H54 (cell line): Measurements from ENCODE around the gene PI4KB.
"Not testable (repeated sequence)": the region's sequence is repeated elsewhere in the genome, so short reads cannot be mapped to it uniquely, and the experiment has no call there.

Source experiments
- DNase-seq: peaks from one replicate; pipeline ENCODE4 v3.0.0; 2011; ENCODE audit warnings: low spot score, mixed read lengths; ENCODE audit not compliant: insufficient read length
- FAIRE-seq: peaks from 3 replicates; lab custom pipeline; 2011; peaks lifted over from hg19 to GRCh38; lab: Jason Lieb, UNC
- POLR2A ChIP-seq: IDR thresholded peaks from 2 replicates; pipeline ENCODE4 v1.6.1; 2011; ENCODE audit warnings: low read depth, mild to moderate bottlenecking, low read length

PI4KB gene

GRCh38 chr1:151356696-151357095 lies 29.5 kb upstream of the PI4KB start:
- no peak for FAIRE-seq
- TF ChIP-seq POLR2A, result no peak
- DNase-seq, result no peak

- DNase-seq, result no peak
- FAIRE-seq, result no peak
- no peak for TF ChIP-seq POLR2A
Measured at GRCh38 chr1:151352021-151352718, 25.0 kb upstream of the PI4KB start.

DNA sequence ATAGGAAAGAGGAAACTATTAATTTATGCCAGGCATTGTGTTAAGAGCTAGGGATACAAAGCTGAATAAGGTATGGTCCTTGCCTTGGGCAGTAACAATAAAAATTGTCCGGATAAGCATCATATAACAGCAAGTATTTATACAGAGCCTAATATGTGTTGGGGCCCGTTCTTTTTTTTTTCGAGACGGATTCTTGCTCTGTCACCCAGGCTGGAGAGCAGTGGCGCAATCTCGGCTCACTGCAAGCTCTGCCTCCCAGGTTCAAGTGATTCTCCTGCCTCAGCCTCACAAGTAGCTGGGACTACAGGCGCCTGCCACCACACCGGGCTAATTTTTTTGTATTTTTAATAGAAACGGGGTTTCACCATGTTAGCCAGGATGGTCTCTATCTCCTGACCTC lies 23.1 kb upstream of the PI4KB start:
- FAIRE-seq, DNase-seq: not testable (repeated sequence)

GRCh38 chr1:151347523-151348246 lies 20.5 kb upstream of the PI4KB start:
- FAIRE-seq, result no peak
- TF ChIP-seq POLR2A, result no peak

DNA sequence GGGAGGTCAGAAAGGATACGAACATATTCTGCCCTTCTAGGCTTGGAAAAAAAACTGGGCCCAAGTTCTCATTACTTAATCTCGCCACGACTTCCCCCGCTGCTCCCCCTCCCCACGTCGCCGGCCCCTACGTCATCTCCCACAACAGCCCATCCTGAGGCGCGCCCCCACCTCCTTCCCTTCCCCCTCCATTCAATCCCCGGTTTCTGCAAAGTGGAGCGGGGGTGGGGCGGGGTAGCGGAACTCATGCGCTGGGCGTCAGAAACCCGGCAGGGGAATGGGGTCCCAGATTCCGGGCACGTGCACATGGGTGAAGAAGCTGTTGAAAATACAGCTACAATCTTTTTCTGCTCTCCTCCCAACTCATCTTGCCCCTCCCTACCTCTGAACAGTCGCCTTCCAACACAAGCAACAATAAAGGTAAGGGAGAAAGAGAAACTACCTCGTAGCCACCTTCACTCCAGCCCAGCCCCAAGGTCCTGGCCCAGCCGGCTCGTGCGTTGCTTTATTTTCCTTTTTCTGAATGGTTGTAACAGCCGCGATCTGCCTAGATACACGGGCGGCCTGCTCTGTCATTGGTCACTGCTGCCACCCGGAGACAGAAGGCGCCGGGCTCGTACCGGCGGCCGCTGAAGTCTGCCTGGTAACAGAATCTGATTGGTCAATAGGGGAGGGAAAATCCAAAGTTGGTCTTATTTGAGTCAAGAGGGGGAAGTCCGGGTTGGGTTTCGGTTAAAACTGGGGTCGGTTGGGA lies 19.7 kb upstream of the PI4KB start, which contains the start of gene RFX5:
TSS of gene RFX5 (minus strand) at position 484 of the 754 bp plus-strand sequence. CDS start 932 bp downstream, outside the sequence.
- DNase-seq (peak; percentile 98), FAIRE-seq (no peak)
- peak; percentile 34; the same call in 1 of the 2 replicates for TF ChIP-seq POLR2A

More at GRCh38 chr1:151347523-151348246, 20.5 kb upstream of the PI4KB start:
- DNase-seq, result no peak

DNA sequence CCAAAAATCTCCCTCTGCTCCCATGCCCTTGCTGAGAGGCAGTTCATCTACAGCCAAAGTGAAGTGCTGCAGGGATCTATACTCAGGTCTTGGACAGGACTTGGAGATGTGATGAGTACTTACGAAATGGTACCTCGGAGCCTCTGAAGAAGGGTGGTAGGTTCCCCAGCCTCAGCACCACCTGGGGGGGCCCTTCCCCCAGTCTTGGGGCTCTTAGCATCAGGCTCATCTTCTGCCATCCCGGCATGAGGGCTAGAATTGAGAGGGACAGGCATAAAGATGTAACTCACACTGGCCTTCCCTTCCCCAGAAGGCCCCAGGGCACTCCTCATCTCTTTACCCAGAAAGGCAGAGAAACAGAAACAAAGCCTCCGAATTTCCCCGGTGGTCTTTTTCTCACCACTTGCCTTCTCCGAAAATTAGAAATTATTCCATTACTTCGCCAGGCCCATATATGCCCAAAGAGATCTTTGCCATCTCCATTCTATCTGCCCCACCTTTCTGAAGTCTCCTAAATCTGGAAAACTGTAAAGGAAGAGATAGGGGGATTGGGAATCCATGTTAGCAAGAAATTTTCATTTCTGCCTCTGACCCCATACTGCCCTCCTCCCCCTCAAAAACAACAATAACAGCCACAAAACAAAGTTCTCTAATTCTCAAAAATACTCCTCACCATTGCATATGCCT lies 19.0 kb upstream of the PI4KB start:
- TF ChIP-seq POLR2A, result no peak
- no peak for DNase-seq
- no peak for FAIRE-seq

DNA sequence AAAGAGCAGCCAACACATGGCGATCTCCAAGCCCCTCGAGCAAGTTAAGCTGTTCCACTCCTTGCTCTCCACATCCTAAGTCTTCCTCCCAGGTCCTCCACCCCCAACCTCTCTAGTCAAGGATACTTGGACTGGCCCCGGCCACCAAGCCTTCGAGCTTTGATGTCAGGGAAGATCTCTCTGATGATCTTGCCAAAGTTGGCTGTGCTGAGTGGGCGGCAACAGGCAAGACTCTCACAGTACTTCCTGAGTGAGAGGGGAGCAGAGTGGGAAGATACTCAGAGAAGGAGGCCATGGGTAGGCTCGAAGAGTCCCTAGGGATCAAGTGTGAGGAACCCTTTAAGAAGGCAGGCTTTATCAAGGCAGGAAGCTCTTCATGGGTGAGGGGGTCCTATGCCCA lies 17.1 kb upstream of the PI4KB start:
- no peak for DNase-seq
- no peak for TF ChIP-seq POLR2A
- FAIRE-seq, result no peak

GRCh38 chr1:151343587-151343986 lies 16.4 kb upstream of the PI4KB start:
- no peak for DNase-seq
- no peak for FAIRE-seq

DNA sequence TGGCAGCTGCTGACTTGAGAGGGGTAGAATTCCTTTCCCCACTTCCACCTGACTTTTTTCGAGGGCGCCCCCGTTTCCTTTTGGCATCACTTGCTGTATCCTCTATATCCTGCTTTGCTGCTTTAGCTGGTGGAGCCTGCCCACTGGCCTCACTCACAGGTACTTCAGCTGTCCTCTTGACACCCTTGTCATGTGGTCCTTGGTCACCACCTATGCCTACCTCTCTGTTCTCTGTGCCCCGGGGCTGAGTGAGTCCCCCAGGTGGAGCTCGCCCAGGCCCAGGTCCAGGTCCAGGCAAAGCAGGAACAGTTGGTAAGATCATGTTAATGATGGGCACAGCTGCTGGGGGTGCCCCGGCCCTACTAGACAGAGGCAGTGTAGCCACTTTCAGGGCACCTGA lies 15.4 kb upstream of the PI4KB start:
- DNase-seq (no peak), FAIRE-seq (no peak)
- TF ChIP-seq POLR2A, result no peak

More at GRCh38 chr1:151343587-151343986, 16.4 kb upstream of the PI4KB start:
- TF ChIP-seq POLR2A, result no peak

- FAIRE-seq (no peak), DNase-seq (no peak)
- TF ChIP-seq POLR2A, result no peak
Measured at GRCh38 chr1:151342021-151342420, 14.8 kb upstream of the PI4KB start.

DNA sequence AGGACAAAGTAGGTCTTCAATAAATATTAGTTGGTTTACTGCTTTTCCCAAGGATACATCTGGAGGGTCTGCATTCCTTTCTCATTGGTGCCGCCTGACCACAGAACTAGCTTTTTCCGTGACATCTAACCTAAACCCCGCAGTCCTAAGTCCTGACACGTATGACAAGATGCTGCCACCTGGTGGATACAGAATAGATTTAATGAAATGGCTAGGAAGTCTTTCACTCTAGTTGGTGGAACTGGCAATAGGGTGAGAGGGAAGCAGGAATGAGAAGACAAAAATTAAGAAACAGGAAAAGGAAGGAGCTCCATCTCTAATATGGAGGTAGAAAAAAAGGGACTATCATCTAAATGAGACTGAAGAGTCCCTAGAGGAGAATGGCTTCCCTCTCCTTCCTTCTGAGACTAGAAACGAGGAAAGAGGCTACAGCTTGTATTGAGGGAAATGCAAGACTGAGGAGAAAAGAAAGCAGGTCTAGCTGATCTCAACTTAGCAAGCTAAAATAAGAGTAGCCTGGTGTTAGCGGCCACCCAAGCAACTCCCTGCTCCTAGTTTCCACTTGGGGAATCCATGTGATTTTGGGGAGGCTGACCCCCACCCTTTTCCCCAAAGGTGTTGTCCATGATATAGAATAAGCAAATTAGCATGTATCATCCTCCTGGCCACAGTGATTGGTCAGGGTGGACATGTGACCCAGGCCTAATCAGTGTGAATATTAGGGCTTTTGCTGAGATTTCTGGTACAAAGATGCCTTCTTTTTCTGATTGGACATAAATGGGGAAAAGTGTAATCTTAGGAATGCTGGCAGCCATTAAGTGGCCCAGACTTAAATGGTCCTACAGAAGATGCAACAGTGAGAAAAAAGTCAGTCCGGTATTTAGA lies 13.9 kb upstream of the PI4KB start:
- DNase-seq (peak; percentile 67), FAIRE-seq (peak; percentile 15)
- TF ChIP-seq POLR2A, result no peak

GRCh38 chr1:151336556-151336955 lies 9.3 kb upstream of the PI4KB start:
- no peak for FAIRE-seq
- TF ChIP-seq POLR2A, result no peak
- no peak for DNase-seq
